Posterior vena cava (tissue), 2 donors: ENCODE data around the gene KCNJ12. TPM values are rescaled to one million over a fixed set of nuclear protein-coding genes. Genes with fewer than 3 reads are reported as not detected.
"Not testable (repeated sequence)": the region's sequence is repeated elsewhere in the genome, so short reads cannot be mapped to it uniquely, and the experiment has no call there.

Experiments
- DNase-seq: peaks from one replicate; pipeline ENCODE4 v3.0.0-alpha.2; 2020; ENCODE audit warnings: low spot score
- intact Hi-C, 2 donors: fragments of 100-400 bp; cut with DNase I; formaldehyde crosslinking; loops; one replicate each; pipeline versions ENCODE4 v1.14.1 to v1.14.2; 2022 to 2023
- total RNA-seq, 2 donors: library from RNA; stranded (reverse); fragmentation: NEBNext Ultra II Directional; extraction: Animal tissue kit (Norgen Biotek cat#: 25700); gene quantifications; one replicate each; pipeline ENCODE4 v1.2.1, GENCODE V29; 2021
- donor health status: DM: yes; HTN: yes; CAD: no.
- donor health status: DM: yes; HTN: yes; CAD: no.

KCNJ12 gene
- total RNA-seq, 2 donors from 2014 or later, result 6.8 to 6.9 TPM

DNA sequence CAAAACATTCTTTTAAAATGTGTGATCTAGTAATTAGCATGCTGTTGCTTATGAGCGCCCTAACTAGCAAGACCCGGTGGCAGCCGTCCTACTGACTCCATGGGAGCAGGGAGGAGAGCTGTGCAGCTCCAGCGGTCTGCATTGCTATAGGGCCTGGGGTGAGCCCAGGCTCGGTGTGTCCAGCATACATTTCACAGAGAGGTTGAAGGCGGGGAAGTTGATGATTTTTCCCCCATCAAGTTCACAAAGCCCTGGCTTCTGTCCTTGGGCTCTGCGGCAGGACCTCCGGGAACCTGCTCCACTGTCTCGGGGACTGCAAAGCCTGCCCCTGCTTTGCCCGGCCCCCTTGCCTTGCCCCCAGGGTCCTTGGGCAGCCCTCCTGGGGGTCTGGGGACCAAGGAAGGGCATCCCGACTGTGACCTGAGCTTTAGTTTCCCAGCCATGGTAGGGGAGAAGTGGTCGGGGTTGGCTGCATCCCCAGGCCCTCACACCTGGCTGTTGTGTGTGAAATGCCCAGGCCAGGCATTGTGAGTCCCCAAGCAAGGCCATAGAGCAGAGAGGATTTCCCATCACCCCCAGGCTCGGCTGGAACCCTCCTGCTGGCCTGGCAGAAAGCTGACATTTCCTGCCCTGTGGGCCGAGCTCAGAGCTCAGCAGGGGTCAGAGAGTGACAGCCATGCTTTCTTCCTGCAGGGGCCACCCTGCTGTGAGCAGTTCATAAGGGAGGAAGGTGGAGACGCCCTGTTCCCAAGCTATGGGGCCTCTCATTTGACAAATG lies 24.8 kb downstream of the KCNJ12 start:
- intact Hi-C loops, result loop anchor here in 1 of 2 donors (5.0 kb wide), 1 partner anchor 1134 kb away; no protein-coding TSS in a partner anchor
- DNase-seq, result no peak

- intact Hi-C loops, result loop anchor here in 1 of 2 donors (5.0 kb wide), 1 partner anchor 1135 kb away; no protein-coding TSS in a partner anchor
- peak; percentile 97 for DNase-seq
These were observed 26.0 kb downstream of the KCNJ12 start for GRCh38 chr17:21402166-21402571.

DNA sequence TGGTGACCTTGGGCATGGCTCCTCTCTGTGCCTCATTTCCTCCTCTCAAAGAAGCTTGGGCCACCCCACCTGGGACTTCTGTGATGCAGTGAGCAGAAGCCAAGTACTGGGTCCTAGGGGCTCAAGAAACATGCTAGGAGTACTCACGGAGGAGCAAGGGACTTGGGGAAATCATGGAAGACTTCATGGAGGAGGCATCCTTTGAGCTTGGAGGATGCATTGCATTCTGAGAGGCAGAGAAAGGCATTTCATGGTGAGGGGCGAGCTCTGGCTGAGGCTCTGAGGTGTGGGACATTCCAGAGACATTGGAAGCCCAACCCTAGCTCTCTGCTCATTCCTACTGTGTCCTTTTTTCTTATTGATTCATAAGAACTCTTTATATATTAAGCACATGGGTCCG lies 26.8 kb downstream of the KCNJ12 start:
- not testable (repeated sequence) for DNase-seq
- intact Hi-C loops, result loop anchor here in 1 of 2 donors (5.0 kb wide), 1 partner anchor 1136 kb away; no protein-coding TSS in a partner anchor

DNA sequence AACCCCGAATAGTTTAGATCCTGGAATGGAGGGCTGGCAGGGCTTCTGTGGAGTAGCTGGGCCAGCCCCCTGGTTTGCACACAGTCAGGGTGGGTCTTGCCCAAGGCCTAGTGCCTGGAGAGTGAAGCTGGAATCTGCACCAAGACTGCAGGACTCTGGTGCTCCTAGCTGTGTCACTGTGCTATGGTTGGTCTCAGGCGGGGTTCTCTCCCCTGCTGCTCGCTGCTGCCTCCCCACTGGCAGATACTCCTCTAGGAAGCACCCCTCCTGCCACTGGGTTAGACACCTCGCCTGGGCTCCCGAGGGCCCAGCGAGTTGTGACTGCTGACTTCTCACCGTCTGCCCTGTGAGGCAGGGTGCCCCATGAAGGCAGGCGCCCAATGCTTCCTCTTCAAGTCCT lies 27.9 kb downstream of the KCNJ12 start:
- intact Hi-C loops, result loop anchor here in 1 of 2 donors (5.0 kb wide), 1 partner anchor 1137 kb away; no protein-coding TSS in a partner anchor
- DNase-seq, result not testable (repeated sequence)

- not testable (repeated sequence) for DNase-seq
- intact Hi-C loops, result loop anchor here in 1 of 2 donors (5.0 kb wide), 1 partner anchor 1137 kb away; no protein-coding TSS in a partner anchor
These were observed 28.4 kb downstream of the KCNJ12 start for GRCh38 chr17:21404539-21404938.

DNA sequence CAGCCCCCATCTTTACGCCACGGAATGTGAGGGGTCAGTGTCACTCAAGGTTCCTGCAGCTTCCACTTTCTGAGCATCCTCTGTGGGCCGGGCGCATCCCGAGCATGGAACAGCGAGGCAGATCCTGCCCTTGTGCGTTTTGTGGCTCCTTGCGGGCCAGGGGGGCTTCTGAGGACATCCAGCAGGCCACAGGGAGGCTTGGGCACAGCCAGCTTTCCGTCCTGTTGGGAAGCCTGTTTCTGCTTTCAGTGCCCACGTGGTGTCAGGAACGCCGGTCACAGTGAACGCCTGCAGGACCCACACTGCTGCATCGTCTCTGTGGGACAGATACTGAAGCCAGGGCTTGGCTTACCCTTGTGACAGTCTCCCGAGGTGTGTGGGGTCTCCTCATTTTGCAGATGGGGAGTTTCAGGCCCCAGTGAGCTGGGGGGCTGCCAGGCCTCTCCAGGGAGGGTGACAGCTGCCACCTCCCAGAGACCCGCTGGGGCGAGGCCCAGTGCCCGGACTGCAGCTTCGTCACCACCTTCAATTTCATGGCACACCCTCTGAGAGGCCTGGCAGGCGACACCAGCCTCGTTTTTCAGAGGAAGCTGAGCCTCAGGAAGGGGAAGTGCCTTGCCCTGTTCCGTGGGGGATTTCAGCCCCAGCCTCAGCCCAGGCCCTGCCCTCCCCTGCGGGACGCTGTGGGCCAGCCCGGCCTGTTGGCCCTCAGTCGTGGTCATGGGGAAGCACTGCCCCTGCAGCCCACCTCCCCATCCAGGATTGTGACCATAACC lies 29.0 kb downstream of the KCNJ12 start:
- DNase-seq, result not testable (repeated sequence)
- intact Hi-C loops, result loop anchor here in 1 of 2 donors (5.0 kb wide), 1 partner anchor 1138 kb away; no protein-coding TSS in a partner anchor

DNA sequence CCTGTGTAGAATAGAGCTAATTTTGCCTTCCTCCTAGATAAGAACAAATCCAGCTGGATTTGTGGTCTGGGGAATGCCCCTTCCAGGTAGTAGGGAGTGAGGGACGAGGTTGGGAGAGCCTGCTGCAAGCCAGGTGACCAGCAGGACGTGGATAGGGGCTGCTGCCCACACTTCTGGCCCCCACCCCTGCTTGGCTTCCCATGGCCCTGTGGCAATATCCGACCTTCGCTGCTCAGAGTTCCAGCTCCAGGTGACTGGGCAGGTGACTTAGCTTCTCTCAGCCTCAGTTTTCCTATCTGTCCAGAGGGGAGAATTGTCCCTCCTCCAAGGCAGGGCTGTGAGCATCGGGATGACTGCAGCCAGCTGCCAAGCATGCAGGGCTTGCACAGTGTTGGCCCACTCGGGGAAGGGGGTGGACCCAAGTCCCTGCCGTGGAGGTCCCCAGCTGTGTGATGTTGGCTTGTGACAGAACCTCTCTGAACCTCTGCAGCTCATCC lies 29.8 kb downstream of the KCNJ12 start:
- DNase-seq, intact Hi-C loops: not testable (repeated sequence)

GRCh38 chr17:21406616-21407404 lies 30.7 kb downstream of the KCNJ12 start:
- intact Hi-C loops, DNase-seq: not testable (repeated sequence)

DNA sequence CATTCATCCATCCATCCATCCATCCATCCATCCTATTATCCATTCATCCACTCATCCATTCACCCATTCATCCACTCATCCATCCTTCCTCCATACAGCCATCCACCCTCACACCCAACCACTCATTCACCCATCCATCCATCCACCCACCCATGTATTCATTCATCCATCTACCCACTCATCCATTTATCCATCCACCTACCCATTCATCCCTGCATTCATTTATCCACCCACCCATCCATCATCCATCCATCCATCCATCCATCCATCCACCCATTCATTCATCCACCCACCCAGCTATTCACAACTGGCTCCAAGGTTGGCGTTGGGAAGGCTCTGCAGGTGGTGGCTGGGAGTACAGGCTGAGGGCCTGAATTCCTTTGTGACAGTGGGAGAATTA lies 31.6 kb downstream of the KCNJ12 start:
- peak; percentile 2 for DNase-seq
- intact Hi-C loops, result not testable (repeated sequence)

DNA sequence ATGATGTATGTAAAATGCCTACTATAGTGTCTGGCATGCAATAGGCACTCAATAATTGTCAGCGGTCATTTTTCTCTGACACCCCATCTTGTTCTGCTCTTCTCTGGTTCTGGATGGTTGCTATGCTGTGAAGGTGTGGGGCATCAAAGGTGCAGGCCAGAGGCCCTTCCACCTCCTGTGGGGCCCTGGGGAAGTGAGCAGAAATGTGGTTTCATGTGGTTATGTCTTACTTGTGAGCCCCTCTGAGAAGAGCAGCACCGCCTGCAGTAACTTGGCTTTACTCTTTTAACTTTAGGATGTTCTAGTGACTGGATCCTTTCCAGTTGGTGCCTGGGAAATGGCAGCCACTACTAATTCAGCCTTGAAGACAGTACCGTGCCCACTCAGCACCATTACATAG lies 32.1 kb downstream of the KCNJ12 start:
- intact Hi-C loops, result not testable (repeated sequence)
- DNase-seq, result peak; percentile 19

GRCh38 chr17:21408766-21409300 lies 32.7 kb downstream of the KCNJ12 start:
- DNase-seq, result peak; percentile 70
- intact Hi-C loops, result not testable (repeated sequence)

DNA sequence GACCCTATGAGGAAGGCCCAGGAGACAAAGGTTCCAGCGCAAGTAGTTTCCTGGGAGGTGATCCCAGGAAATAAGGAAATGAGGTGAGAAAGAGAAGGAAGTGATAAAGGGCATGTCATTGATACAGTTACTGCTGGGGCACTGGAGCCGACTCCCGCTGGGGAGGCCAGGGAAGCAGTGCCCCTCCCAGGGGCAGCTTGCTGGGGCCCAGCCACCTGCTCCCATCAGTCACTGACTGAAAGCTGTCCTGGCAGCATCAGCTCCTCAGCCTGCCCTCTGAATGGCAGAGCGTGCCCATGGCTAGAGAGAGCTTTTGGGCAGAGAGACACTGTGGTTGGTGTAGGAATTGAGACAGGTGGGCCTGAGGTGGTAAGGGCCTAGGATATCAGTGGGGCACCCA lies 33.2 kb downstream of the KCNJ12 start:
- intact Hi-C loops, result not testable (repeated sequence)
- peak; percentile 64 for DNase-seq

DNA sequence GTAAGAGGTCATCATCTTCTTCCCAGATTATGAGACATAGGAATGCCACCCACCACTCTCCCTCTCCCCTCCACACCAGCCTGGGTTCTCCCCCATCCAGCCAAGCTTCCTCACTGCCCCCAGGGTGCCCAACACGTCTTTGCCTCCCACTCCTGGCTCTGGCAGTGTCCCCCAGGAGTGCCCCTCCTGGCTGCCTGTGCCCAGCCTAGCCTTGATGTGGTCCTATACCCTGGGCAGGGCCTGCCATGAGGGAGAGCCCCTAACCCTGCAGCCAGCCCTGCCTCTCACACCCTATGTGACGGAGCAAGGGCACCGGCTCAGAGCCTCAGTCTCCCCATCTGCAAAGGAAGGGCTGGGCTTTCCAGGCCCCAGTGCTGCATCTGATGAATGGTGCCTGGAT lies 33.8 kb downstream of the KCNJ12 start:
- DNase-seq, intact Hi-C loops: not testable (repeated sequence)

GRCh38 chr17:21410371-21410770 lies 34.2 kb downstream of the KCNJ12 start:
- peak; percentile 76 for DNase-seq

DNA sequence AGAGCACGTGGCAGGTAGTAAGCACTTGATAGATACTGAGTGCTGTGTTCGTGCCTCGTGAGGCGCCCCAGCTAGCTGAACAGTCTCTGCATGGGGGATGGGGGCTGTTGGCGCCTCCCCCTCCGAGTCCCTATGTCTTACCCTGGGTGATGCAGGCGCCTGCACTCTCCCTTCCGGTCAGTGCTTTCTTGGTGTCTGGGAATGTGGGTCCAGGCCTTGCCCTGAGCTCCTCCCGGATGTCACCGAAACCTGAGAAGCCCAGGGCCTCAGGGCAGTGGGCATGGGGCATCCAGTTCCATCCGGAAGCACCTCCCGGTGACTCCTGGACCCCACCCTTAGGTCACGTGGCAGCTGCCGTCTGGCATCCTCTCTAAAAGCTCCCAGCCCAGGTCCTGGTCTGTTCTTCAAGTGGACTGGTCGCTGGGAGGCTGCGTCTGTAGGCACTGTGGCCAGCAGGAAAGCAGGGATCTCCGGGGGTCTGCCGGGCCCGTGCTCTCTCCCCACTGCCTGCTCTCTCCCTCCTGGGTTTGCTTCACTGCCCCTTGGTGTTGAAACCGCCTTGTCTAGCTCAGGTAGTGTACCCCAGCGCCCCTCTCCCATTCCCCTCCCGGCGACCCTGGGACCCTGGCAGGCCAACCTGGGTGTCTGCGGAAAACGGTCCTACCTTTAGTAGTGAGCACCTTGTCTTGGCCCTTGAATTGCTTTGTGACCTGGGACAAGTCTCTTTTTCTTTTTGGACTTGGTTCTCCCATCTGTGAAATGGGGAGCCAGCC lies 34.9 kb downstream of the KCNJ12 start:
- DNase-seq, result peak; percentile 82
- intact Hi-C loops, result not testable (repeated sequence)

More at GRCh38 chr17:21410371-21410770, 34.2 kb downstream of the KCNJ12 start:
- intact Hi-C loops, result not testable (repeated sequence)

GRCh38 chr17:21411679-21412205 lies 35.6 kb downstream of the KCNJ12 start:
- intact Hi-C loops, result not testable (repeated sequence)
- peak; percentile 22 for DNase-seq

DNA sequence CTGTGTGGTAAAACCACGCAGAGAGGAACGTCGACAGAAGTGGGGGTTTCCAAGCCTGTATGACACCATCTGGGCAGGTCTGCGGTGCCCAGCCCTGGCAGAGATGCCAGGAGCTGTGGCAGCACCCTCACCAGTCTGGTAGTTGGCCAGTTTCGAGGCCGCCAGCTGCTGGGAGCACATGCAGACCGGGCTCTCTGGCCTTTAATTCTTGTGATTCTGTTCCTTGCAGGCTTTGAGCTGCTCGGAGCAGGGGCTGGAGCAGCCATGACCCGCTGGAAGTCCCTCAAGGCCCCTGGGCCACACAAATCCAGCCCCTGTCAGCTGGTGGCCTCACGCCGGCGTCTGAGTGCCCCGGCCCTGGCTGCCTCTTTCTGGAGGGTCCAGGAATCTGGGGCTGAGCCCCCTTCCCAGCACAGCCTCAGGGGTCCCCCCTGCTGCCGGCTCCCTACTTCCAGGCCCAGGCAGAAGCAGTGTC lies 36.1 kb downstream of the KCNJ12 start:
- peak; percentile 64 for DNase-seq
- intact Hi-C loops, result not testable (repeated sequence)
